Neural progenitor cell (in vitro differentiated cells): ENCODE data around the gene CDK16. TPM values are rescaled to one million over a fixed set of nuclear protein-coding genes. Genes with fewer than 3 reads are reported as not detected.

Experiments
- DNase-seq: peaks from one replicate; pipeline ENCODE4 v3.0.0-alpha.2; 2016; ENCODE audit warnings: low spot score
- H2AFZ ChIP-seq: fragments of 200-600 bp; sonication (generic); replicated peaks from 2 replicates; pipeline ENCODE4 v1.6.1; 2016; ENCODE audit warnings: antibody characterized with exemption
- H3F3A ChIP-seq: fragments of 200-600 bp; sonication (generic); 2 replicates; pipeline ENCODE4 v1.6.1; 2016; ENCODE audit warnings: antibody characterized with exemption, low read depth
- H3K27ac ChIP-seq: fragments of 200-600 bp; sonication (generic); 2 replicates; pipeline ENCODE4 v1.5.1; 2016; ENCODE audit warnings: mild to moderate bottlenecking
- H3K27me3 ChIP-seq: fragments of 200-600 bp; sonication (generic); 2 replicates; pipeline ENCODE4 v1.6.1; 2016; ENCODE audit warnings: mild to moderate bottlenecking, moderate library complexity
- H3K36me3 ChIP-seq: fragments of 200-600 bp; sonication (generic); 2 replicates; pipeline ENCODE4 v1.5.1; 2016
- H3K4me1 ChIP-seq: fragments of 200-600 bp; sonication (generic); 2 replicates; pipeline ENCODE4 v1.6.1; 2016; ENCODE audit warnings: mixed run types
- H3K4me2 ChIP-seq: fragments of 200-600 bp; sonication (generic); 2 replicates; pipeline ENCODE4 v1.6.1; 2016
- H3K4me3 ChIP-seq: fragments of 200-600 bp; sonication (generic); 2 replicates; pipeline ENCODE4 v1.5.1; 2016
- H3K79me2 ChIP-seq: fragments of 200-600 bp; sonication (generic); 2 replicates; pipeline ENCODE4 v1.6.1; 2016; ENCODE audit warnings: low read depth
- H3K9ac ChIP-seq: fragments of 200-600 bp; sonication (generic); 2 replicates; pipeline ENCODE4 v1.6.1; 2016
- H3K9me3 ChIP-seq: fragments of 200-600 bp; sonication (generic); 2 replicates; pipeline ENCODE4 v1.5.1; 2016; ENCODE audit warnings: low read depth
- H4K20me1 ChIP-seq: fragments of 200-600 bp; sonication (generic); 2 replicates; pipeline ENCODE4 v1.6.1; 2016; ENCODE audit warnings: low read depth
- H3K27ac Mint-ChIP-seq: 3 replicates; pipeline ENCODE4 v1.8.0; 2021; ENCODE audit warnings: mixed read lengths
- H3K27me3 Mint-ChIP-seq: 2 replicates; pipeline ENCODE4 v1.8.0; 2022; ENCODE audit warnings: low read depth, mild to moderate bottlenecking, inconsistent platforms, moderate library complexity, mixed read lengths; ENCODE audit not compliant: insufficient read depth
- H3K36me3 Mint-ChIP-seq: 3 replicates; pipeline ENCODE4 v1.8.0; 2021; ENCODE audit warnings: mixed read lengths
- H3K4me1 Mint-ChIP-seq: 3 replicates; pipeline ENCODE4 v1.8.0; 2021; ENCODE audit warnings: mixed read lengths
- H3K4me3 Mint-ChIP-seq: 3 replicates; pipeline ENCODE4 v1.8.0; 2021; ENCODE audit warnings: mild to moderate bottlenecking, moderate library complexity, mixed read lengths
- H3K9me3 Mint-ChIP-seq: 3 replicates; pipeline ENCODE4 v1.8.0; 2020; ENCODE audit warnings: mixed read lengths
- EZH2 ChIP-seq: fragments of 200-600 bp; sonication (generic); IDR thresholded peaks from 2 replicates; pipeline ENCODE4 v1.6.1; 2017; ENCODE audit warnings: antibody characterized with exemption, mild to moderate bottlenecking, moderate library complexity
- EZH2phosphoT487 ChIP-seq: fragments of 200-600 bp; sonication (generic); IDR thresholded peaks from 2 replicates; pipeline ENCODE4 v1.6.1; 2017; ENCODE audit warnings: antibody characterized with exemption
- total RNA-seq: library from RNA; depleted of rRNA; stranded (reverse); fragments of >200 nt; gene quantifications from 2 replicates; pipeline ENCODE4 v1.2.3, GENCODE V29; 2015; ENCODE audit warnings: low replicate concordance
- TF ChIP-seq, protein P1 (sequence below): fragments of 200-600 bp; sonication (generic); IDR thresholded peaks from 2 replicates; pipeline ENCODE4 v1.5.1; 2017; ENCODE audit warnings: antibody characterized with exemption, mild to moderate bottlenecking

Gene CDK16
- total RNA-seq, 1 donor from 2014 or later: 166 TPM

- H3K9me3 Mint-ChIP-seq: no peaks in the 10 kb centered on the region
- H3K79me2 ChIP-seq: peaks cover 56% of the 10 kb centered on the region
These were observed 17.0 kb upstream of the CDK16 start for GRCh38 chrX:47201345-47201944.

DNA sequence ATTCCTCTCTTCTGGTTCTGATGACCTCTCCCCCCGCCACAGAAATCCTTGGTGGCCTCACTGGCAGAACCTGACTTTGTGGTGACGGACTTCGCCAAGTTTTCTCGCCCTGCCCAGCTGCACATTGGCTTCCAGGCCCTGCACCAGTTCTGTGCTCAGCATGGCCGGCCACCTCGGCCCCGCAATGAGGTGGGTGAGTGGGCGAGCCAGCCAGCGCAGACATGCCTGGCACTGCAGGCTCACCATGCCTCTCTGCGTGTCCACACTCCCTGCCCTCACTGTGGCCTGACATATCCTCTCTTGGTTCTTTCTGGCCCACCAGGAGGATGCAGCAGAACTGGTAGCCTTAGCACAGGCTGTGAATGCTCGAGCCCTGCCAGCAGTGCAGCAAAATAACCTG is 16.2 kb upstream of the CDK16 start:
- DNase-seq: no peak
- no peak overlapping the region for H3K27ac Mint-ChIP-seq
- Histone ChIP-seq H3K9me3 (no peaks in the 10 kb centered on the region), H3K36me3 (peaks cover 18% of the 10 kb centered on the region), H3K4me1 (peaks cover 9% of the 10 kb centered on the region), H4K20me1 (peaks cover 60% of the 10 kb centered on the region), H3K79me2 (peaks cover 55% of the 10 kb centered on the region), H3K9ac (no peak overlapping the region), H3K27ac (no peak overlapping the region), H3F3A (peaks cover 10% of the 10 kb centered on the region), H3K4me3 (no peak overlapping the region), H2AFZ (no peak overlapping the region), H3K4me2 (no peak overlapping the region), H3K27me3 (no peaks in the 10 kb centered on the region)
- no peaks in the 10 kb centered on the region for H3K9me3 Mint-ChIP-seq
- TF ChIP-seq EZH2phosphoT487 (no peak), EZH2 (no peak)
- TF ChIP-seq, protein P1, sequence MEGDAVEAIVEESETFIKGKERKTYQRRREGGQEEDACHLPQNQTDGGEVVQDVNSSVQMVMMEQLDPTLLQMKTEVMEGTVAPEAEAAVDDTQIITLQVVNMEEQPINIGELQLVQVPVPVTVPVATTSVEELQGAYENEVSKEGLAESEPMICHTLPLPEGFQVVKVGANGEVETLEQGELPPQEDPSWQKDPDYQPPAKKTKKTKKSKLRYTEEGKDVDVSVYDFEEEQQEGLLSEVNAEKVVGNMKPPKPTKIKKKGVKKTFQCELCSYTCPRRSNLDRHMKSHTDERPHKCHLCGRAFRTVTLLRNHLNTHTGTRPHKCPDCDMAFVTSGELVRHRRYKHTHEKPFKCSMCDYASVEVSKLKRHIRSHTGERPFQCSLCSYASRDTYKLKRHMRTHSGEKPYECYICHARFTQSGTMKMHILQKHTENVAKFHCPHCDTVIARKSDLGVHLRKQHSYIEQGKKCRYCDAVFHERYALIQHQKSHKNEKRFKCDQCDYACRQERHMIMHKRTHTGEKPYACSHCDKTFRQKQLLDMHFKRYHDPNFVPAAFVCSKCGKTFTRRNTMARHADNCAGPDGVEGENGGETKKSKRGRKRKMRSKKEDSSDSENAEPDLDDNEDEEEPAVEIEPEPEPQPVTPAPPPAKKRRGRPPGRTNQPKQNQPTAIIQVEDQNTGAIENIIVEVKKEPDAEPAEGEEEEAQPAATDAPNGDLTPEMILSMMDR: no peak
- peaks cover 6% of the 10 kb centered on the region for H3K27me3 Mint-ChIP-seq
- peaks cover 69% of the 10 kb centered on the region for H3K36me3 Mint-ChIP-seq
- H3K4me3 Mint-ChIP-seq: no peak overlapping the region
- H3K4me1 Mint-ChIP-seq: peaks cover 12% of the 10 kb centered on the region

More at GRCh38 chrX:47201345-47201944, 17.0 kb upstream of the CDK16 start:
- H3K4me2 ChIP-seq: no peak overlapping the region
- H3K27me3 Mint-ChIP-seq: peaks cover 5% of the 10 kb centered on the region
- peaks cover 65% of the 10 kb centered on the region for H3K36me3 Mint-ChIP-seq
- H3F3A ChIP-seq: peaks cover 4% of the 10 kb centered on the region
- peaks cover 9% of the 10 kb centered on the region for H3K36me3 ChIP-seq
- H3K27me3 ChIP-seq: no peaks in the 10 kb centered on the region
- H3K9me3 ChIP-seq: no peaks in the 10 kb centered on the region
- DNase-seq: no peak
- H3K9ac ChIP-seq: no peak overlapping the region
- H3K27ac ChIP-seq: no peak overlapping the region
- peaks cover 69% of the 10 kb centered on the region for H4K20me1 ChIP-seq
- no peak overlapping the region for H2AFZ ChIP-seq
- TF ChIP-seq, protein P1: no peak
- TF ChIP-seq EZH2phosphoT487 (no peak), EZH2 (no peak)
- H3K4me1 ChIP-seq: peaks cover 17% of the 10 kb centered on the region
- H3K4me3 Mint-ChIP-seq: no peak overlapping the region
- no peak overlapping the region for H3K27ac Mint-ChIP-seq
- no peak overlapping the region for H3K4me3 ChIP-seq
- H3K4me1 Mint-ChIP-seq: peaks cover 21% of the 10 kb centered on the region

DNA sequence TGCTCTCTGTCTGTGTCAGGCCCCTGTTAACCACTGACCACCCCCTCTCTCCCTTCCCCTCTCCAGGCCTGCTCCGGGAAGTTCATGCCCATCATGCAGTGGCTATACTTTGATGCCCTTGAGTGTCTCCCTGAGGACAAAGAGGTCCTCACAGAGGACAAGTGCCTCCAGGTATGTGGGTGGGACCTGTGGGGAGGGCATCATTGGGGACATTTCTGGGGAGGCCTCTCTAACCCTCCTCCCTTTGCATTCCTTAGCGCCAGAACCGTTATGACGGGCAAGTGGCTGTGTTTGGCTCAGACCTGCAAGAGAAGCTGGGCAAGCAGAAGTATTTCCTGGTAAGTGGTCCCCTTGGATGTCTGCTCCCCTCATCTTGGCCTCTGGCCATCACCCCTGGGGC is 15.6 kb upstream of the CDK16 start:
- H3K9ac ChIP-seq: no peak overlapping the region
- no peak overlapping the region for H2AFZ ChIP-seq
- H3K27me3 ChIP-seq: no peaks in the 10 kb centered on the region
- H3K9me3 Mint-ChIP-seq: no peaks in the 10 kb centered on the region
- H3K27me3 Mint-ChIP-seq: peaks cover 6% of the 10 kb centered on the region
- no peak overlapping the region for H3K4me3 Mint-ChIP-seq
- H4K20me1 ChIP-seq: peaks cover 55% of the 10 kb centered on the region
- H3K36me3 Mint-ChIP-seq: peaks cover 68% of the 10 kb centered on the region
- H3K4me2 ChIP-seq: no peak overlapping the region
- peaks cover 50% of the 10 kb centered on the region for H3K79me2 ChIP-seq
- TF ChIP-seq EZH2phosphoT487 (no peak), EZH2 (no peak)
- TF ChIP-seq, protein P1: no peak
- no peaks in the 10 kb centered on the region for H3K9me3 ChIP-seq
- no peak for DNase-seq
- no peak overlapping the region for H3K4me3 ChIP-seq
- peaks cover 12% of the 10 kb centered on the region for H3F3A ChIP-seq
- H3K27ac Mint-ChIP-seq: no peak overlapping the region
- H3K36me3 ChIP-seq: peaks cover 19% of the 10 kb centered on the region
- H3K4me1 Mint-ChIP-seq: peaks cover 6% of the 10 kb centered on the region
- H3K27ac ChIP-seq: no peak overlapping the region
- H3K4me1 ChIP-seq: peaks cover 3% of the 10 kb centered on the region
